Measurements from ENCODE around the gene CLDN6.

CLDN6 gene

DNA sequence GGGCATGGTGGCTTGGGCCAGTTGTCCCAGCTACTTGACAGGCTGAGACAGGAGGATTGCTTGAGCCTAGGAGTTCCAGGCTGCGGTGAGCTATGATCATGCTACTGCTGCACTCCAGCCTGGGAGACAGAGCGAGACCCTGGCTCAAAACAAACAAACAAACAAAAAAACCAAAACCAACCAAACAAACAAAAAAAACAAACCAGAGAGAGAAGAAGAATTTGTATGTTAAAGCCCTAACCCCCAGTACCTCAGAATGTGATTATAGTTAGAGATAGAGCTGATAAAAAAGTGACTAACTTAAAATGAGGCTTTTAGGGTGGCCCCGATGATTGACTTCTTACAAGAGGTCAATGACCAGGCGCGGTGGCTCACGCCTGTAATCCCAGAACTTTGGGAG, 26.7 kb upstream of the CLDN6 start:
- H3K36me3 ChIP-seq (ENCODE audit: control insufficient read depth, low read length), result no peaks in the 10 kb centered on the region
- no peaks in the 10 kb centered on the region for H3K9me2 ChIP-seq (replicated peaks; ENCODE audit: control insufficient read depth, low read length)
- TF ChIP-seq EZH2phosphoT487 (IDR thresholded peaks at IDR 0.05; ENCODE audit: borderline replicate concordance, low read length) (no peak), CTCF (IDR thresholded peaks at IDR 0.05; ENCODE audit: low read depth, low read length, poor library complexity, severe bottlenecking) (no peak)
- peak overlapping the region; percentile 90 for H3K4me3 ChIP-seq (ENCODE audit: low read length)
- no peaks in the 10 kb centered on the region for H3K79me2 ChIP-seq (ENCODE audit: control insufficient read depth, low read length)
- no peak overlapping the region for H3K27ac ChIP-seq (ENCODE audit: low read depth, low read length)
- no peaks in the 10 kb centered on the region for H3K9me3 ChIP-seq (ENCODE audit: control insufficient read depth, insufficient read depth, low read length)
- peak overlapping the region; percentile 100 for H3K4me2 ChIP-seq (ENCODE audit: low read length)
- peaks cover 22% of the 10 kb centered on the region for H3K27me3 ChIP-seq (ENCODE audit: control insufficient read depth, low read length)
- peaks cover 22% of the 10 kb centered on the region for H3K4me1 ChIP-seq (ENCODE audit: control insufficient read depth, low read length)
- peaks cover 12% of the 10 kb centered on the region; the same call in 1 of the 2 replicates for H3F3A ChIP-seq (ENCODE audit: control insufficient read depth, insufficient read depth)
- no peaks in the 10 kb centered on the region for H4K20me1 ChIP-seq (ENCODE audit: control insufficient read depth, insufficient read depth, low read depth, low read length)

DNA sequence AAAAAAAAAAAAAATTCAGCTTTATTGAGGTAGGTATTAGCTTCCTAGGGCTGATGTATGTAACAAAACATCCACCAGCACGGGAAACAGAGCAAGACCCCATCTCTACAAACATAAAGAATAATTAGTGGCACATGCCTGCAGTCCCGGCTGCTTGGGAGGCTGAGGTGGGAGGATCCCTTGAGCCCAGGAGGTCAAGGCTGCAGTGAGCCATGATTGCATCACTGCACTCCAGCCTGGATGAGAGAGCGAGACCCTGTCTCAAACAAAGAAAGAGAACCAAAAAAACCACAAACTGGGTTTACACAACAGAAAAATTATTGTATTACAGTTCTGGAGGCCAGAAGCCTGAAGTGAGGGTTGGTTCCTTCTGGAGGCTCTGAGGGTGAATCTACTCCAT, 24.4 kb upstream of the CLDN6 start:
- Histone ChIP-seq H3F3A (ENCODE audit: control insufficient read depth, insufficient read depth) (peaks cover 6% of the 10 kb centered on the region; the same call in 1 of the 2 replicates), H4K20me1 (ENCODE audit: control insufficient read depth, insufficient read depth, low read depth, low read length) (no peaks in the 10 kb centered on the region), H3K4me3 (ENCODE audit: low read length) (no peak overlapping the region), H3K4me1 (ENCODE audit: control insufficient read depth, low read length) (peaks cover 22% of the 10 kb centered on the region), H3K27me3 (ENCODE audit: control insufficient read depth, low read length) (peaks cover 38% of the 10 kb centered on the region), H3K27ac (ENCODE audit: low read depth, low read length) (no peak overlapping the region), H3K36me3 (ENCODE audit: control insufficient read depth, low read length) (no peaks in the 10 kb centered on the region), H3K9me2 (replicated peaks; ENCODE audit: control insufficient read depth, low read length) (no peaks in the 10 kb centered on the region), H3K4me2 (ENCODE audit: low read length) (no peak overlapping the region), H3K9me3 (ENCODE audit: control insufficient read depth, insufficient read depth, low read length) (no peaks in the 10 kb centered on the region), H3K79me2 (ENCODE audit: control insufficient read depth, low read length) (no peaks in the 10 kb centered on the region)
- TF ChIP-seq EZH2phosphoT487 (IDR thresholded peaks at IDR 0.05; ENCODE audit: borderline replicate concordance, low read length) (no peak), CTCF (IDR thresholded peaks at IDR 0.05; ENCODE audit: low read depth, low read length, poor library complexity, severe bottlenecking) (no peak)

DNA sequence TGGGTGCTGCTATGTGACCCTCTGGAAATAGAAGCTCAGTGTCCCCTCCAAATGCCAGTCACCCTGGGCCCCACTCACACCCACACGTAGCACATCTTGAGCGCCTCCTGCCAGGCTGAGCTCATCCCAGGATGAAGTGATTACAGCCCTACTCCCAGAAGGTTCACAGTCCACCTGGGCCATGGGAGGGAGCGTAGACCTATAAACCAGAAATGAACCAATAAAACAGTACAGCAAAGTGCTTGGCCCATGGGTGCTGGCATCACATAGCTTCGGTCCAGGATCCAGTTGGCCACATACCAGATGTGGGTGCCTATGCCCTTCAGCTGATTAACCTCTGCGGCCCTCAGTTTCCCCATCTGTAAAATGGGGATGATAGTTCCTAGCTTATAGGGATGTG, 20.9 kb upstream of the CLDN6 start:
- no peak for TF ChIP-seq CTCF (IDR thresholded peaks at IDR 0.05; ENCODE audit: low read depth, low read length, poor library complexity, severe bottlenecking)
- no peak for TF ChIP-seq EZH2phosphoT487 (IDR thresholded peaks at IDR 0.05; ENCODE audit: borderline replicate concordance, low read length)
- no peaks in the 10 kb centered on the region for H3K36me3 ChIP-seq (ENCODE audit: control insufficient read depth, low read length)
- H3K4me1 ChIP-seq (ENCODE audit: control insufficient read depth, low read length), result peaks cover 8% of the 10 kb centered on the region; the same call in 1 of the 2 replicates
- H3K9me2 ChIP-seq (replicated peaks; ENCODE audit: control insufficient read depth, low read length), result no peaks in the 10 kb centered on the region
- H3K9me3 ChIP-seq (ENCODE audit: control insufficient read depth, insufficient read depth, low read length), result no peaks in the 10 kb centered on the region
- peaks cover 52% of the 10 kb centered on the region for H3K27me3 ChIP-seq (ENCODE audit: control insufficient read depth, low read length)
- H3K27ac ChIP-seq (ENCODE audit: low read depth, low read length), result no peak overlapping the region
- H4K20me1 ChIP-seq (ENCODE audit: control insufficient read depth, insufficient read depth, low read depth, low read length), result no peaks in the 10 kb centered on the region
- H3K79me2 ChIP-seq (ENCODE audit: control insufficient read depth, low read length), result no peaks in the 10 kb centered on the region
- H3K4me2 ChIP-seq (ENCODE audit: low read length), result no peak overlapping the region
- H3K4me3 ChIP-seq (ENCODE audit: low read length), result no peak overlapping the region
- no peaks in the 10 kb centered on the region; the same call in 1 of the 2 replicates for H3F3A ChIP-seq (ENCODE audit: control insufficient read depth, insufficient read depth)
